Mucosa of rectum (tissue), 2 donors: ENCODE results near the gene ACTL7B.

ENCODE experiments used
- H3K27ac ChIP-seq, 2 donors: one replicate each; pipeline ENCODE4 v1.7.0; 2013; ENCODE audit warnings: inconsistent platforms in 2 of 2, low read depth in 2 of 2, low read length in 2 of 2
- H3K27me3 ChIP-seq, 2 donors: one replicate each; pipeline ENCODE4 v1.7.0; 2013; ENCODE audit warnings: low read length in 2 of 2; ENCODE audit not compliant: control insufficient read depth in 2 of 2, insufficient read depth in 2 of 2
- H3K36me3 ChIP-seq, 2 donors: one replicate each; pipeline ENCODE4 v1.7.0; 2013; ENCODE audit warnings: low read length in 2 of 2; ENCODE audit not compliant: control insufficient read depth in 2 of 2, insufficient read depth in 2 of 2
- H3K4me1 ChIP-seq, 2 donors: one replicate each; pipeline ENCODE4 v1.7.0; 2013; ENCODE audit warnings: low read length in 2 of 2, mild to moderate bottlenecking in 1 of 2; ENCODE audit not compliant: control insufficient read depth in 2 of 2, insufficient read depth in 2 of 2
- H3K4me3 ChIP-seq, 2 donors: one replicate each; pipeline ENCODE4 v1.7.0; 2013; ENCODE audit warnings: low read length in 2 of 2
- H3K9ac ChIP-seq, 2 donors: one replicate each; pipeline ENCODE4 v1.7.0; 2013; ENCODE audit warnings: low read length in 2 of 2, low read depth in 1 of 2, mild to moderate bottlenecking in 1 of 2
- H3K9me3 ChIP-seq, 2 donors: one replicate each; pipeline ENCODE4 v1.7.0; 2013; ENCODE audit warnings: low read length in 2 of 2; ENCODE audit not compliant: control insufficient read depth in 2 of 2
- donor health status: healthy.
- donor health status: Normal muscosa, but diverticular disease.

Gene ACTL7B

DNA sequence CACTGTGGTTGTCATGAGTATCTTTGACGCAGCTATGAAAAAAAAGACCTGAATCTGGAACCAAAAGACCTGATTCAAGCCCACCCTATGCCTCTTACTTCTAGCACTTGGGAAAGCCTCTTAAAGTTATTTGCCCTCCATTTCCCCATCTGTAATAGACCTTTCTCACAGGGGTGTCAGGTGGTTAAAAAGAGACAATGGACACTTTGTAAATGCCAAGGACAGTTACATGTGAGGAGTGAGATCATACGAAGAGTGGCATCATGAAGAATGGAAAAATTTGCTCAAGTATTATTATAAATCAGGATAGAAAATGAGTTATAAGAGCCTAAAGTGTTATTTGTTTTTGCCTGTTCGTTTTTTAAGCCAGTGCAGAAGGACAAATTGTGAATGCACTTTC is 46.5 kb downstream of the ACTL7B start:
- no peak overlapping the region for H3K9ac ChIP-seq
- H3K4me1 ChIP-seq, result no peaks in the 10 kb centered on the region
- H3K4me3 ChIP-seq, result no peak overlapping the region

More for the DNA sequence above, 46.5 kb downstream of the ACTL7B start:
- Histone ChIP-seq H3K36me3 (no peaks in the 10 kb centered on the region), H3K9me3 (no peaks in the 10 kb centered on the region), H3K27me3 (peaks cover 0 to 5% of the 10 kb centered on the region in 2 donors), H3K27ac (no peak overlapping the region)
